SU-DHL-6 (cell line): ENCODE measurements around the gene YIF1A.

ENCODE experiments used
- CTCF ChIP-seq: fragments of 200-600 bp; sonication (generic); IDR thresholded peaks from one replicate; pipeline ENCODE4 v1.5.1; 2017; ENCODE audit warnings: antibody characterized with exemption, mild to moderate bottlenecking, low read length, moderate library complexity; ENCODE audit not compliant: insufficient read depth, poor library complexity, severe bottlenecking
- EZH2phosphoT487 ChIP-seq: fragments of 200-600 bp; sonication (generic), shearing (Covaris generic); conservative IDR thresholded peaks from 2 replicates; pipeline ENCODE4 v1.6.1; 2018; ENCODE audit warnings: mild to moderate bottlenecking, antibody characterized with exemption, low read length, moderate library complexity, mixed read lengths

- no peak for TF ChIP-seq CTCF
- TF ChIP-seq EZH2phosphoT487 = no peak
Measured at GRCh38 chr11:66291303-66291705, 2.4 kb upstream of the YIF1A start.
